Lung (tissue), 12 donors: ENCODE results near the gene ABR. TPM values are rescaled to one million over a fixed set of nuclear protein-coding genes. Genes with fewer than 3 reads are reported as not detected.

Experiments used
- ATAC-seq: fragments of 200-7000 bp; cut with Tn5 transposase; one replicate; pipeline ENCODE4 v1.9.1; 2020; ENCODE audit warnings: moderate number of reproducible peaks; ENCODE audit not compliant: insufficient read depth, low FRiP score
- DNase-seq, 3 donors: peaks; one replicate each; pipeline ENCODE4 v3.0.0-alpha.2; 2013 to 2017
- H3K27ac ChIP-seq, 2 donors: one replicate each; pipeline ENCODE4 v1.5.1; 2013; ENCODE audit warnings: mild to moderate bottlenecking in 2 of 2, moderate library complexity in 2 of 2, control low read depth in 1 of 2, inconsistent platforms in 1 of 2, low read depth in 1 of 2, low read length in 1 of 2
- H3K27me3 ChIP-seq, 3 donors: one replicate each; pipeline ENCODE4 v1.5.1; 2013; ENCODE audit warnings: low read length in 2 of 3; ENCODE audit not compliant: control insufficient read depth in 3 of 3, insufficient read depth in 3 of 3
- H3K36me3 ChIP-seq, 4 donors: one replicate each; pipeline ENCODE4 v1.5.1; 2013; ENCODE audit warnings: low read length in 4 of 4, mild to moderate bottlenecking in 1 of 4, moderate library complexity in 1 of 4; ENCODE audit not compliant: control insufficient read depth in 4 of 4, insufficient read depth in 4 of 4
- H3K4me1 ChIP-seq, 5 donors: one replicate each; pipeline ENCODE4 v1.5.1; 2013; ENCODE audit warnings: low read length in 5 of 5, mild to moderate bottlenecking in 2 of 5, moderate library complexity in 1 of 5; ENCODE audit not compliant: control insufficient read depth in 5 of 5, insufficient read depth in 5 of 5
- H3K4me3 ChIP-seq: one replicate; pipeline ENCODE4 v1.5.1; 2013; ENCODE audit warnings: mild to moderate bottlenecking, control low read depth, moderate library complexity
- H3K9ac ChIP-seq, 2 donors: one replicate each; pipeline ENCODE4 v1.5.1; 2013; ENCODE audit warnings: low read length in 2 of 2, control low read depth in 1 of 2; ENCODE audit not compliant: insufficient read depth in 1 of 2
- H3K9me3 ChIP-seq, 4 donors: one replicate each; pipeline ENCODE4 v1.5.1; 2013; ENCODE audit warnings: low read length in 3 of 4, mild to moderate bottlenecking in 1 of 4, moderate library complexity in 1 of 4; ENCODE audit not compliant: control insufficient read depth in 4 of 4, insufficient read depth in 3 of 4
- WGBS, 2 donors: extraction: QIAGEN DNeasy Blood & Tissue Kit; methylation state at CpG; one replicate each; pipeline ENCODE4 v1.1.7; 2013; 5-methylcytosine and 5-hydroxymethylcytosine counted together
- polyA plus RNA-seq, 2 donors: library from polyadenylated mRNA; stranded (reverse); fragments of 200-250 nt; gene quantifications; one replicate each; pipeline ENCODE4 v1.2.1, GENCODE V29; 2013
- total RNA-seq, 2 donors: library from RNA; depleted of rRNA in 1 of 2; stranded (reverse); fragments of >200 nt in 1 of 2; gene quantifications; one replicate each; pipeline ENCODE4 v1.2.1, GENCODE V29; 2014 to 2021
- TF ChIP-seq, protein P1 (sequence below): IDR thresholded peaks from 2 replicates; pipeline ENCODE4 v1.5.1; 2012; ENCODE audit warnings: mild to moderate bottlenecking; ENCODE audit errors: control extremely low read depth, extremely low read depth
- donor health status: control.
- donor health status: control.
- donor health status: Bipolar disorder and iron deficiency.
- donor health status: healthy.
- donor health status: DM: yes; HTN: yes; CAD: no.

The ABR gene
- total and polyA plus RNA-seq, 4 donors, result 54.8 to 187 (median 70.2) TPM

DNA sequence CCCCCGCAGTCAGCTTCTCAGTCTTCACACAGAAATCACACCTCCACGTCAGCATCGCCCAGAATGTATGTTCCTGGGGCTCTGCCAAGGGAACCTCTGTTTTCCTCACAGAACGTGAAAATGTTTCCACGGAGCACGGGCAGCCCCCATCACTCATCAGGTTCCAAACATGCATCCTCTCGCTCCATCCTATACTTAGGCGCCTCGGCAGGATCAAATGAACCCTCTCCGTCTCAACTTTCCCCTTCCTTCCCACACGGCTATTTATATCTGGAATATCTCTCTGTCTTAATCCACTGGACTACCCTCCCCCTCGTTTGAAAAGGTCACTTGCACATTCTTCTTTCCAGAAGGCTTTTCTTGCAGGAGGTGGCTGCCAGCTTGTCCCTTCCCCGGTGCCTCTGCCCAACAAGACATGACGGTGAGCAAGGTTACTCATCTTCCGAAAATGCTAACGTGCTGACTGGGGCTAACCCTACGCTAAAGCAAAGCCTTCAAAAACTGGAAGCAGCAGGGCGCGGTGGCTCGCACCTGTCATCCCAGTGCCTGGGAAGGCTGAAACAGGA is 221.8 kb downstream of the ABR start:
- H3K9me3 ChIP-seq, result peaks cover 0 to 2% (median 0%) of the 10 kb centered on the region in 4 donors
- WGBS, 2 donors, result 79 to 85% methylated on average over 20 of the region's 20 CpGs
- no peak overlapping the region for H3K4me3 ChIP-seq
- TF ChIP-seq, protein P1, sequence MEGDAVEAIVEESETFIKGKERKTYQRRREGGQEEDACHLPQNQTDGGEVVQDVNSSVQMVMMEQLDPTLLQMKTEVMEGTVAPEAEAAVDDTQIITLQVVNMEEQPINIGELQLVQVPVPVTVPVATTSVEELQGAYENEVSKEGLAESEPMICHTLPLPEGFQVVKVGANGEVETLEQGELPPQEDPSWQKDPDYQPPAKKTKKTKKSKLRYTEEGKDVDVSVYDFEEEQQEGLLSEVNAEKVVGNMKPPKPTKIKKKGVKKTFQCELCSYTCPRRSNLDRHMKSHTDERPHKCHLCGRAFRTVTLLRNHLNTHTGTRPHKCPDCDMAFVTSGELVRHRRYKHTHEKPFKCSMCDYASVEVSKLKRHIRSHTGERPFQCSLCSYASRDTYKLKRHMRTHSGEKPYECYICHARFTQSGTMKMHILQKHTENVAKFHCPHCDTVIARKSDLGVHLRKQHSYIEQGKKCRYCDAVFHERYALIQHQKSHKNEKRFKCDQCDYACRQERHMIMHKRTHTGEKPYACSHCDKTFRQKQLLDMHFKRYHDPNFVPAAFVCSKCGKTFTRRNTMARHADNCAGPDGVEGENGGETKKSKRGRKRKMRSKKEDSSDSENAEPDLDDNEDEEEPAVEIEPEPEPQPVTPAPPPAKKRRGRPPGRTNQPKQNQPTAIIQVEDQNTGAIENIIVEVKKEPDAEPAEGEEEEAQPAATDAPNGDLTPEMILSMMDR, result no peak
- no peak overlapping the region for H3K9ac ChIP-seq
- peaks cover 0 to 7% (median 3%) of the 10 kb centered on the region in 5 donors for H3K4me1 ChIP-seq
- peaks cover 0 to 2% (median 0%) of the 10 kb centered on the region in 4 donors for H3K36me3 ChIP-seq
- DNase-seq (no peak), ATAC-seq (no peak)
- no peak overlapping the region for H3K27ac ChIP-seq
- no peaks in the 10 kb centered on the region for H3K27me3 ChIP-seq

- Histone ChIP-seq H3K27ac (no peak overlapping the region), H3K9me3 (peaks cover 0 to 2% (median 0%) of the 10 kb centered on the region in 4 donors), H3K36me3 (peaks cover 0 to 2% (median 0%) of the 10 kb centered on the region in 4 donors), H3K4me1 (peaks cover 0 to 9% (median 3%) of the 10 kb centered on the region in 5 donors), H3K4me3 (no peak overlapping the region), H3K27me3 (no peaks in the 10 kb centered on the region), H3K9ac (no peak overlapping the region)
- TF ChIP-seq, protein P1, result no peak
- DNase-seq, result no peak
- ATAC-seq, result no peak
- 67 to 71% methylated on average over 8 of the region's 8 CpGs for WGBS, 2 donors
Measured at GRCh38 chr17:956905-957304, 222.9 kb downstream of the ABR start.

DNA sequence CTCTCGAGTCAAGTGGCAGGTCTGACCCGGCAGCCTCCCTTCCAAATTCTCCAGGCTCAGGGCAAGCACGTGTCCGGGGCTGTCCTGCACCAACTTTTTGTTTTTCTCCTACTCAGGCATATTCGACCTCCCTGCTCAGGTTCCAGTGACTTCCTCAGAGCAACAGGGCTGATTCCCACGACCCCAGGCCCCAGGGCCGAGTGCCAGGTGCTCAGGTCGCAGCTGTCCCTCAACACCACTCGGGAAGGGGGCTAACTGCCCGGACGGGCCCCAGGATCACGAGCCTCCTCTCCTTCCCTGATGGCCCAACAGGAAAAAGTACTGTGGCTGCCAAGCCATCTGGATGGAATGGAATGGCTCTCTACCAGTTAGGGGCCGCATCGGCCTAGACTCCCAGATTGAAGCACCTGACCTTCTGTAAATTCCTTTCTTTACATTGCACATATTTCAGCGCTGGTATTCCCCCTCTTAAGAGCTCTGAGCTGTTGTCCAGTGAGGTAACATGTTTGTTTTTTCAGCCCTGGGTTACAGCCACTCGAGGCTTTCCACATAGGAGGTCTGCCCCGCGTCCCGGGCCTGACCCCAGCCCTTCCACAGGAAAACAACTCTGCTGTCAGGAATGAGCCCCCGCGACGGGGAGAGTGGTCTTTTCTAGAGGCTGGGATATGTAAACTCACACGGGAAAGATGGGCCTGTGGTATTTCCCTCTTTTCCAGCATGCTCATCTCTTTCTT is 225.2 kb downstream of the ABR start:
- 51 to 67% methylated on average over 23 of the region's 23 CpGs for WGBS, 2 donors

More for the DNA sequence above, 225.2 kb downstream of the ABR start:
- Histone ChIP-seq H3K9me3 (peaks cover 0 to 2% (median 0%) of the 10 kb centered on the region in 4 donors), H3K27me3 (no peaks in the 10 kb centered on the region), H3K36me3 (peaks cover 0 to 2% (median 0%) of the 10 kb centered on the region in 4 donors), H3K9ac (peak overlapping the region in 1 of 2 donors; percentile 49), H3K27ac (peak overlapping the region in 1 of 2 donors; percentile 77), H3K4me3 (no peak overlapping the region), H3K4me1 (peaks cover 3 to 17% (median 6%) of the 10 kb centered on the region in 5 donors)
- DNase-seq, result peak; percentile 69 to 82 (median 73)
- peak; percentile 37 for ATAC-seq
- TF ChIP-seq, protein P1, result no peak
